Mucosa of descending colon (tissue), 3 donors: ENCODE results near the gene OTC. TPM values are rescaled to one million over a fixed set of nuclear protein-coding genes. Genes with fewer than 3 reads are reported as not detected.

ENCODE experiments used
- ATAC-seq: fragments of 200-7000 bp; cut with Tn5 transposase; one replicate; pipeline ENCODE4 v1.9.1; 2020; ENCODE audit warnings: mild to moderate bottlenecking, moderate library complexity
- DNase-seq, 3 donors: peaks; one replicate each; pipeline ENCODE4 v3.0.0-alpha.2; 2020
- H3K36me3 ChIP-seq: fragments of 200-600 bp; one replicate; pipeline ENCODE4 v1.8.0; 2021; ENCODE audit warnings: low read depth, mild to moderate bottlenecking
- H3K4me1 ChIP-seq: fragments of 200-600 bp; one replicate; pipeline ENCODE4 v1.8.0; 2021; ENCODE audit warnings: low read depth, mild to moderate bottlenecking
- H3K4me3 ChIP-seq: fragments of 200-600 bp; one replicate; pipeline ENCODE4 v1.8.0; 2021; ENCODE audit warnings: mild to moderate bottlenecking
- H3K9me3 ChIP-seq: fragments of 200-600 bp; one replicate; pipeline ENCODE4 v1.8.0; 2021; ENCODE audit warnings: mild to moderate bottlenecking
- CTCF ChIP-seq: fragments of 200-600 bp; IDR thresholded peaks from one replicate; pipeline ENCODE4 v1.8.0; 2022; ENCODE audit warnings: antibody characterized with exemption, mild to moderate bottlenecking
- intact Hi-C, 2 donors: fragments of 100-400 bp; cut with DNase I in 1 of 2; cut with micrococcal nuclease in 1 of 2; formaldehyde crosslinking; loops; one replicate each; pipeline versions ENCODE4 v1.11.0 to v1.11.1; 2022; cut with DNase I, micrococcal nuclease
- total RNA-seq, 3 donors: library from RNA; stranded (reverse); fragmentation: NEBNext Ultra II Directional in 2 of 3; extraction: Animal tissue kit (Norgen Biotek cat#: 25700) in 2 of 3; gene quantifications; one replicate each; pipeline versions ENCODE4 v1.2.1 to v1.2.4, GENCODE V29; 2021 to 2023
- donor health status: DM: no; HTN: no; CAD: no; lungs with moderate emphysema.
- donor health status: DM: no; HTN: no; CAD: no.
- donor health status: DM: no; HTN: yes; CAD: no.

OTC gene
- total RNA-seq, 3 donors from 2014 or later, result 1.6 to 6.3 (median 3.3) TPM

DNA sequence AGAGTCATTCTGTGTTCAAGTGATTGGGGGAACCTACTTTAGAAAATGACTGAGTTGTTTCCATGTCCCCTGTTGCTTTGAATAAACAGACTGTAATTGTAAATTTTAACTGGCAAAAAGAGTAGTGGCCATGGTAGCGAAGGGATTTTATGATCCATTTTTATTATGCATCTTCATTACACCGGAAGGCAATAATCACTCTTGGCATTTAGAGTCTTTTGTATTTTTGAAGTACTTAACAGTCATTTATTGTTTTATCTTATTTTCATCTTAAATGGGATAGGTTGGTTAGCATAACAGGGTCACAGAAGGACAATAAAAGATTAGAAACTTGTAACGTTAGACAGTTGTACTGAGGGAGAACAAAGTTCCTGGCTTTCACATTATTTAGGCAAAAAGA lies 11.0 kb upstream of the OTC start:
- TF ChIP-seq CTCF, result no peak
- ATAC-seq (no peak), DNase-seq (no peak)
- no peaks in the 10 kb centered on the region for H3K36me3 ChIP-seq
- H3K9me3 ChIP-seq, result no peaks in the 10 kb centered on the region
- H3K4me1 ChIP-seq, result no peaks in the 10 kb centered on the region
- intact Hi-C loops, result no loop called here
- no peak overlapping the region for H3K4me3 ChIP-seq

GRCh38 chrX:38342853-38343778 lies 9.3 kb upstream of the OTC start:
- no peaks in the 10 kb centered on the region for H3K36me3 ChIP-seq
- TF ChIP-seq CTCF, result no peak
- H3K4me1 ChIP-seq, result no peaks in the 10 kb centered on the region
- H3K9me3 ChIP-seq, result no peaks in the 10 kb centered on the region
- intact Hi-C loops, result no loop called here
- DNase-seq, result peak in 1 of 3 donors; percentile 48
- no peak overlapping the region for H3K4me3 ChIP-seq
- ATAC-seq, result peak; percentile 98

DNA sequence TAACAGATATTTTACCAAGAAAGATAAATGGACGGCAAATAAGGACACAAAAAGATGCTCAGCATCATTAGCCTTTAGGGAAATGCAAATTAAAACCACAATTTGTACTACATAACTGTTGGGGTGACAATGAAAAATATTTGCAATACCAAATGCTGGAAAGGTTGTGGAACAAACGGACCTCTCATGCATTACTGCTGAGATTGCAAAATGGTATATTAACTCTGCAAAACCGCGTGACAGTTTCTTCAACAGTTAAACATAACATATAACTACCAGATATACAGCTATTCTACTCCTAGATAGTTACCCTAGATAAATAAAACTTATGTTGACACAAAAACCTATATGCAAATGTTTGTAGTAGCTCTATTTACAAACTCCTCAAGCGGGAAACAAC lies 6.3 kb upstream of the OTC start:
- no peak for ATAC-seq
- TF ChIP-seq CTCF, result no peak

GRCh38 chrX:38347136-38347535 lies 5.3 kb upstream of the OTC start:
- no peak overlapping the region for H3K4me3 ChIP-seq
- DNase-seq (no peak), ATAC-seq (peak; percentile 71)
- TF ChIP-seq CTCF, result no peak
- intact Hi-C loops, result no loop called here
- no peaks in the 10 kb centered on the region for H3K9me3 ChIP-seq
- no peaks in the 10 kb centered on the region for H3K36me3 ChIP-seq
- H3K4me1 ChIP-seq, result no peaks in the 10 kb centered on the region

More for the DNA sequence above, 6.3 kb upstream of the OTC start:
- DNase-seq, result no peak
- no peaks in the 10 kb centered on the region for H3K9me3 ChIP-seq
- intact Hi-C loops, result no loop called here
- no peak overlapping the region for H3K4me3 ChIP-seq
- no peaks in the 10 kb centered on the region for H3K4me1 ChIP-seq
- H3K36me3 ChIP-seq, result no peaks in the 10 kb centered on the region

DNA sequence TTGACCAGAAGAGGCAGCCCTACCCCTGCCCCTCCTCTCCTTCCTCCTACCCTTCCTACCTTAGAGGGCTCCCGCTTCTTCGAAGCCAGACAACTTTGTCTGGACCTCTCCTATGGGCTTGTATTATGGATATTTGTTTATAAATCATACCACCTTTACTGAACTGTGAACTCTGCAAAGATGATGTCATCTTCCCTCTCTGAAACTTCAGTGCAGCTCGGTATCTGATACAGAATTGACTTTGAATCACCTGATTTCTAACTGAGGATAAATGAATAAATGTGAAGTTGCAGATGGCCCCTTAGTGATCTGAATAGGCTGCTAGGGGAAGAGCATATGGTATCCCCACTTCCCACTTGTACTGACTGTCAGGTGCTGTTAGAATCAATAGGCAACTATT lies 1.1 kb upstream of the OTC start:
- ATAC-seq (no peak), DNase-seq (no peak)
- Histone ChIP-seq H3K4me3 (no peak overlapping the region), H3K9me3 (no peaks in the 10 kb centered on the region), H3K4me1 (no peaks in the 10 kb centered on the region), H3K36me3 (no peaks in the 10 kb centered on the region)
- TF ChIP-seq CTCF, result no peak
- intact Hi-C loops, result no loop called here
